HG02759 (cell line): Measurements from ENCODE around the gene ZBTB16.

ENCODE experiments used
- ATAC-seq: cut with Tn5 transposase; IDR thresholded peaks from one replicate; pipeline ENCODE4 v1.9.1; 2021; ENCODE audit warnings: mild to moderate bottlenecking, moderate library complexity; ENCODE audit not compliant: unreplicated experiment

ZBTB16 gene

GRCh38 chr11:114291842-114292680, 232.6 kb downstream of the ZBTB16 start:
- no peak for ATAC-seq

- ATAC-seq = no peak
These were observed 233.7 kb downstream of the ZBTB16 start for GRCh38 chr11:114293201-114293711.

GRCh38 chr11:114295676-114296604, 236.4 kb downstream of the ZBTB16 start, which contains the start of gene NNMT:
Gene NNMT, plus strand, starts transcription at chr11:114296399. Its CDS starts 158 bp downstream, at chr11:114296557.
- no peak for ATAC-seq

GRCh38 chr11:114296605-114297372, 237.3 kb downstream of the ZBTB16 start:
- no peak for ATAC-seq

GRCh38 chr11:114297806-114298709, 238.5 kb downstream of the ZBTB16 start:
- ATAC-seq = no peak

- ATAC-seq = no peak
These were observed 239.2 kb downstream of the ZBTB16 start for GRCh38 chr11:114298710-114299109.
